HG03460 (cell line): Measurements from ENCODE around the gene SERPINA4.
"Not testable (repeated sequence)": the region's sequence is repeated elsewhere in the genome, so short reads cannot be mapped to it uniquely, and the experiment has no call there.

Experiments
- ATAC-seq: cut with Tn5 transposase; IDR thresholded peaks from one replicate; pipeline ENCODE4 v1.9.1; 2021; ENCODE audit not compliant: unreplicated experiment

SERPINA4 gene

GRCh38 chr14:94568186-94568585 is 6.9 kb downstream of the SERPINA4 start:
- ATAC-seq = no peak

- ATAC-seq = no peak
Measured at GRCh38 chr14:94569381-94570001, 8.2 kb downstream of the SERPINA4 start.

DNA sequence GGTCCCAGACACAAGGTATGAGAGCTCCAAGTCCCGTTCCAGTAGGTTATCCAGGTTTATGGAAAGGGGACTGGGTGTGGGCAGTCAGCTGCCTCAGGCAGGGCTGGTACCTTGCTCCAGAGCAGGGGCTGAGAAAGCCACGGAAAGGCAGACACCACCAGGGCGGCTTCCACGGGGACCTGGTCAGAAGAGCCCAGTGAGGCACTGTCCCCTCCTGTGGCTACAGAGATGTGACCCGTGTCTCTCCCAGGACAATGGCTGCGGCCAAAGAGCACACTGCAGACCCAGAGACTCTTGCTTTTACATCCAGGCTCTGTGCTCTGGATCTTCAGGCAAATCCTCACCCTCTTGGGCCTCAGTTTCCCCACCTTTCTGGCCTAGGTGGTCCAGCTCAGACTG is 8.8 kb downstream of the SERPINA4 start:
- ATAC-seq = no peak

- ATAC-seq = no peak
Measured at GRCh38 chr14:94570440-94570839, 9.2 kb downstream of the SERPINA4 start.

DNA sequence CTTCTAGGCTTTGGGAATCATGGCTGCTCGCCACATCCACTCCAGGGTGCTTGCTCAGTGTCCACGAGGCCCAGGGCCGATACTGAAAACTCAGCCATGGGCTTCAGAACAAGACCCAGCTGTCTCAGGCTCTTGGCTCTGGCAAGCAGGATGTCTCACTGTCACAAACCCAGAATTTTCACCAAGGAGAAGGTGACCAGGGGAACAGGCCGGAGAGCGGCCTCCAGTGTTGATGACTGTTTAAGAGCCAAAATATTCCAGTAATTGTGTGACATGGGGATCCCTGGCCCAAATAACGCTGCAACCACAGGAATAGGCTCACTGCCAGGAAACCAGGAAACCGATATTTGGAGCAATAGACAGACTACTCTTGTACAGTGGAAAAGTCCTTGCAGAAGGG is 10.2 kb downstream of the SERPINA4 start:
- ATAC-seq = no peak

DNA sequence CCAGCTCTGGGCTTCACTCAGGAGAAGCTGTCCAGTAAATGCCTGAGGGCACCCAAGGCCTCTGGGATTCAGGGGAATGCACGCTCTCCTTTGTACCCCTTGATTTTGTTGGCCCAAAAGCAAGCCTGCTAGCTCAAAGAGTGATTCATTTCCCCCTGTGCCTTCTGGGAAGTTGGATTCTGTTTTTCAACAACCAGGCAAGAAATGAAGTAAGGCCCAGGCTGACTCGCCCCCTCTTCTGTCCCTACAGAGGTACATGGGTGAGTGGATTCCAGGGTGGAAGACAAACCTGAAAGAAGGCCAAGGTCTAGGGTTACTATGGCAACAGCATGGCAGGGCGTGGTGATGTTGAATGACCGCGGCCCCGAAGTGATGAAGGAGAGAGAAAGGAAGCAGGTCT is 10.7 kb downstream of the SERPINA4 start:
- no peak for ATAC-seq

DNA sequence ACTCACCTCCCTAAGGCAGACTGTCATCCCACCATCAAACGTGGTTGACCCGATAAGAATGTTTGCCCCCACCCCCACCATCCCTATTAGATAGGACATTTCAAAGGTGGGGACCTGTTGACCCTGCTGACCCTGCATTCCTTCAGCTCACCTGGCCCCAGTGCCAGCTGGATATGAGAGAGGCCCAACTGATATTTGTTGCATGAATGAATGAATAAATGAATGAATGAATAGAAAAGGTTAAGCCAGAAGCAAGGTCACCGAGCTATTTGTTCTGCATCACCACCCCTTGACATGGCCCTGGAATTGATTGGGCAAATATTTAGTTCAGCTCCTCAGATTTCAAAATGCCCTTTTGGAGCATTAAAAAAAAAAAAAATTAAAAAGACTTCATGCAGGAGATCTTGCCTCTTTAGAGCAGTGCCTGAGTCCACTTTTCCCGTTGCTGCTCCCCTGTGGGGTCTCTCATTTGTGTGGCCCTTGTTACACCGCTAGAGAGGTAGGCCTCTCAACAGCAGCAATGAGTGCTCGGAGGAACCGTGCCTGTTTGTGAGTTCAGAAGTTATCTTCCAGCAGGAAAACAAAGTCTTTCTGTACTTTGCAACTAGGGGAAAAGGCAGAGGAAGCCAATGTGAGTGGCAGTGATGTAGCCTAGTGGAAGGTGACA is 11.5 kb downstream of the SERPINA4 start:
- no peak for ATAC-seq

DNA sequence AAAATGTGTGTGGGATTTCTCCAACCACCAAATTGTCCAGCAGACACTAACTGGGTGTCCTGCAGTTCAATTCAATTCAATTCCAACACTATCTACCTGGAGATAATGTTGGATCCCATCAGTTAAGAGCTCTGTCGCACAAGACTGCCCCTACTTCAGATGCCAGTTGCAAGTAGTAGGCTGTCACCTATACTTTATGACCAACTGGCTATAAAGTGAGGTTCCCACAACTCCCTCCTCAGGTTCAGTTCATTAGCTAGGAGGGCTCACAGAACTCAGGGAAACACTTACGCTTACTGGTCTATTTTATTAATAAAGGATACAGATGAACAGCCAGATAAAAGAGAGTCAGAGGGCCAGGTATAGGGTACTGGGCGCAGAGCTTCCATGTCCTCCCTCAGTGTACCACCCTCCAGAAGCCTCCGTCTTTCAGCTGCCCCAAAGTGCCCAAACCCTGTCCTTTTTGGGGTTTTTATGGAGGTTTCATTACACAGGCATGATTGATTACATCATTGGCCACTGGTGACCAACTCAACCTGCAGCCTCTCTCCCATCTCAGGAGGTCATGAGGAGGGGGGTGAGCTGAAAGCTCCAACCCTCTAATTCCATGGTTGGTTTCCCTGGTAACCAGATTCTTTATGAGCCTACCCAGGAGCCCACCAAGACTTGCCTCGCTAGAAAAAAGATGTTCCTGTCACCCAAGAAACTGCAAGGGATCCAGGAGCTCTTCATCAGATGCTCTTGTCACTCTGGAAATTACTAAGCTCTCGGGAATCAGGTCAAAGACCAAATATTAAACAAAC is 12.4 kb downstream of the SERPINA4 start:
- no peak for ATAC-seq

DNA sequence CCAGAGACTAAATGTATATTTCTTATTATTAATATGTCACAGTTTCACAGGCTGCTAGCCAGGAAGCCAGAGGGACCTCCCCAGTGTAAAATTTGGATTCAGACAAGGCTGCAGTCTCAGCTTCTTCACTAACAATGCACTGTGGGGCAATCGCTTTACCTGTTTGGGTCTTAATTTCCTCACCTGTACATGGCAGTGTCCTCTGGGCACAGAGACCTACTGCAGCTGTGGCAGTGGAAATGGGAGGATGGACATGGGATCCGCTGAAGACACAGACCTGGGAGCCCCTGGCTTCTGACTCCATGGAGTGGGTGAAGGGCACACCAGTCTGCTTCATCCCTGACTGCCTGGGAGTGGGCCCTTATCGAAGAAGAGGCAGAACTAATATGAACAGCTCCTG is 13.1 kb downstream of the SERPINA4 start:
- no peak for ATAC-seq

- ATAC-seq = no peak
Measured at GRCh38 chr14:94575730-94576585, 14.7 kb downstream of the SERPINA4 start.

- not testable (repeated sequence) for ATAC-seq
Measured at GRCh38 chr14:94577472-94577871, 16.2 kb downstream of the SERPINA4 start.

- no peak for ATAC-seq
Measured at GRCh38 chr14:94578712-94579111, 17.5 kb downstream of the SERPINA4 start.

GRCh38 chr14:94581127-94581999 is 20.1 kb downstream of the SERPINA4 start, which contains the start of gene SERPINA5:
TSS of gene SERPINA5 (plus strand) at chr14:94581426. CDS start at chr14:94587363, 5,937 bp downstream.
- no peak for ATAC-seq

GRCh38 chr14:94582199-94582750 is 21.0 kb downstream of the SERPINA4 start:
- ATAC-seq = no peak

DNA sequence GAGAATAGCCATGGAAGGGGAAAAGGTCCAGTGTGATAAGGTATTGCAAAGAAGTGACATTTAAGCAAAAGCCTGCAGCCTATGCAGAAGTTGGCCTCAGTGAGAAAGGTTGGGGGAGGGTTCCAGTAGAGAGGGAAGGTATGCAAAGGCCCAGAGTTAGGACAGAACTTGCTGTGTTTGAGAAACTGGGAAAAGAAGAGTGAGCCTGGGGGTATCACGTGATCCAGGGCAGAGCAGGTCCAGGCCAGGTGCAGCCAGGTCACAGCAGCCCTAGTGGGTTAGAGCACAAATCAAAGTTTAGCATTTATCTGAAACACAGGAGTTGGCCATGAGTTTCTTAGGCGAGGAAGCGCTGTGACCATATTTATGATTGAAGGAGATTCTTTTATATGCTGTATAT is 21.6 kb downstream of the SERPINA4 start:
- no peak for ATAC-seq

- ATAC-seq = no peak
Measured at GRCh38 chr14:94583557-94583956, 22.3 kb downstream of the SERPINA4 start.

DNA sequence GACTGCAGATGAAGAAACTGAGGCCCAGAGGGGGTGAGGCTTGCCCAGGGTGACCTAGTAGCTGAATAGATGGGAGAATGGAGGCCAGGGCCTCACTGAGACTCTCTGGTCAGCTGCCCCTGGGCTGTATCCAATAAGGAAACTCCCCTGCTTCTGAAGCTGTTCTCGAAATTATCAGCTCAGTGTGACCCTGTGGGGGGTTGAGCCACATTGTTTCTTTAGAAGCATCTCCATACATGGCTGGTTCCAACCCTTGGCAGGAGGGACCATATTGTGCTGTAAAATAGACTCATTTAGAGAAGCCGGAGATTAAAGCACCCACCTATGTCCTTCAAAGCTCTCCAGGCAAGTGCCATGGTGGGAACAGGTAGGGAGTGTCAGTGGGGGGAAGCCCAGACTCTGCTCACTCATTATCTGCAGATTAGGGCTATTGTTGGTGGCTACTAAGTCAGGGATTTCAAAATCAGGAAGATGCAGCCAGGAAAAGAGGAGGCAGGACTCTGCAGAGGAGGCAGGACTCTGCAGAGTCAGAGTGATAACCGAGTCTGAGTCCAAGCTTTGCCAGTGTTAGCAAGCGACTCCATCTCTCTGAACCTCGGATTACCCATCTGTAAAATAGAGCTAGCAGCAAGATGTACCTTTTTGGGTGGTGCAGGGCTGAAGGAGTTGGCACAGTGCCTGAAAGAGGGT is 23.5 kb downstream of the SERPINA4 start:
- ATAC-seq = no peak

GRCh38 chr14:94586635-94587034 is 25.4 kb downstream of the SERPINA4 start:
- no peak for ATAC-seq

- ATAC-seq = no peak
Measured at GRCh38 chr14:94588311-94588710, 27.1 kb downstream of the SERPINA4 start.
